LNCAP (cell line): ENCODE measurements around the gene OR7A5.

Source experiments
- TF ChIP-seq, protein P1 (sequence below): fragments of 450-650 bp; IDR thresholded peaks from 2 replicates; pipeline ENCODE4 v1.5.1; 2017; ENCODE audit warnings: mild to moderate bottlenecking

Gene OR7A5

DNA sequence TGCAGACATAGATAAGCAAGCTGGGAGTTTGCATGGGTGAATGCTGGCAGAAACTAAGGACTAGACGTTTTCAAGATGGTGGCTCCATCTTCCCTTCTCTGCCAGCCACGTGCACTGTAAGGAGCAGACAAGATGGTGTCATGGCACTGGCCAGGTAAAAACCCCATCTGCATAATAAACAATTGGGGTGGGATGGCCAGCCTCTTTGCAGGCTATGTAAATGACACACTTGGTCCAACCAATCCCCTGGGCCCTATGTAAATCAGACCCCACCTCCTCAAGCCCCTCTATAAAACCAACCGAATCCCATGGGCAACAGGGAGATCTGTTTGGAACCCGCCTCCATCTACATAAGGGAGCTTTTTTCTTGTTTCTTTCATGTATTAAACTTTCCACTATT is 2.4 kb upstream of the OR7A5 start:
- TF ChIP-seq, protein P1, sequence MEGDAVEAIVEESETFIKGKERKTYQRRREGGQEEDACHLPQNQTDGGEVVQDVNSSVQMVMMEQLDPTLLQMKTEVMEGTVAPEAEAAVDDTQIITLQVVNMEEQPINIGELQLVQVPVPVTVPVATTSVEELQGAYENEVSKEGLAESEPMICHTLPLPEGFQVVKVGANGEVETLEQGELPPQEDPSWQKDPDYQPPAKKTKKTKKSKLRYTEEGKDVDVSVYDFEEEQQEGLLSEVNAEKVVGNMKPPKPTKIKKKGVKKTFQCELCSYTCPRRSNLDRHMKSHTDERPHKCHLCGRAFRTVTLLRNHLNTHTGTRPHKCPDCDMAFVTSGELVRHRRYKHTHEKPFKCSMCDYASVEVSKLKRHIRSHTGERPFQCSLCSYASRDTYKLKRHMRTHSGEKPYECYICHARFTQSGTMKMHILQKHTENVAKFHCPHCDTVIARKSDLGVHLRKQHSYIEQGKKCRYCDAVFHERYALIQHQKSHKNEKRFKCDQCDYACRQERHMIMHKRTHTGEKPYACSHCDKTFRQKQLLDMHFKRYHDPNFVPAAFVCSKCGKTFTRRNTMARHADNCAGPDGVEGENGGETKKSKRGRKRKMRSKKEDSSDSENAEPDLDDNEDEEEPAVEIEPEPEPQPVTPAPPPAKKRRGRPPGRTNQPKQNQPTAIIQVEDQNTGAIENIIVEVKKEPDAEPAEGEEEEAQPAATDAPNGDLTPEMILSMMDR: no peak

GRCh38 chr19:14830702-14831101 is 4.3 kb downstream of the OR7A5 start:
- TF ChIP-seq, protein P1: no peak

DNA sequence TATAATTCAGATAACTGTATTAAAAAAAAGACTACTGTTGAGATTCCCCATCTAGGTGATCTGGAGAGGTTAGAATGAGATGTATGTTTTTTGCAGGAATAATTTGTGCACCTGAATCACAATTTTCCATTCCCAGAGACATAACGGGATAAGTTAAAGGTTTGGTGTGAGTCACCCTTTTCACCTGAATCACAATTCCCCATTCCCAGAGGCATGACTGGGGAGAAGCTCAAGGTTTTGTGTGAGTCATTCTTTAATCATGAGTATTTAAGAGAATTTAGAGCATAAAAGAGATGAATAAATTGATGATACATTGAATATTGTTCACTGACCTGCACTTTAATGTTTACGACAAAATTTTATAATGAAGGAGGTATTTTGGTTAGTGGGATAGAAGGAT is 9.0 kb downstream of the OR7A5 start:
- TF ChIP-seq, protein P1: no peak

DNA sequence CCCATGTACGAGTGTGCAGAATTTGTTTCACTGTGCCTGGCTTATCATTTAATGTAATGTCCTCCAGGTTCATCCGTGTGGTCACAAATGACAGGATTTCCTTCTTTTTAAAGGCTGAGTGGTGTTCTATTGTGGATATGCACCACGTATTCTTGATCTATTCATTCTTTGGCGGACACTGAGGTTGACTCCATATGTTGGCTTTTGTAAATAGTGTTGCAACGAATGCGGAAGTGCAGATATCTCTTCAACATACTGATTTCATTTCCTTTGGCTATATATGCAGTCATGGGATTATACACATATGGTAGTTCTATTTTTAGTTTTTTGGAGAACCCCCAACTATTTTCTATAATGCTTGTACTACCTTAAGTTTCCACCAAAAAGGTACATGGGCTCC is 13.0 kb downstream of the OR7A5 start:
- TF ChIP-seq, protein P1: no peak

DNA sequence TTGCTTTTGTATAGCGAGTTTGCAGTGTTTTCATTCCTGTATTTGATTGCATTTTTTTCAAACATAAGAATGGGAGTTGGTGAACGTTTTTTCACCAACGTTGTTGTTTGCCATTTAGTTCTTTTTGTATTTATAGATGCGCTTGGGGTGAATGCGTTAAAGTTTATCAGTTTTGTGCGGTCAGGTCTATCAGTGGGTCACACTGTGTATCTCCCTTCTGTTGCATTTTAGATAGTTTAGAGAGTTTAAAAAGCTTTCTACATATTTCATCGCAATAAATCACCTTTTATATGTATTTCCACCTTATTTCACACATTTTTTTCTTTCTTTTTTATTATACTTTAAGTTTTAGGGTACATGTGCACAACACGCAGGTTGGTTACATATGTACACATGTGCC is 16.4 kb downstream of the OR7A5 start:
- TF ChIP-seq, protein P1: no peak

DNA sequence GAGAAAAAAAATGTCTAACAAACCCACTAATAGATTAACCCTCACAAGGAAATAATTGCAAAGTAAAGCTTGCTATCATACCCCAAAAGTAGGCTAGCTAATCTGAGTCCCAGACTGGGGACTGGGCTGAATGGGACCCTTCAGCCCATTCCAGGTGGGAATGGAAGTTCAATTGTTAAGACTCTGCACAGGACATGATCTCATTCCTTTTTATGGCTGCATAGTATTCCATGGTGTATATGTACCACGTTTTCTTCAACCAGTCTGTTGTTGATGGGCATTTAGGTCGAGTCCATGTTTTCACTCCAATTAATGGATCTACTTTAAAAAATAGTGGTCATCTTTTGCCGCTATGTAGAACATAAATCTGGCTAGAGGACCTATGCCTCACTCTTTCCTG is 17.9 kb downstream of the OR7A5 start:
- TF ChIP-seq, protein P1: no peak

GRCh38 chr19:14814982-14815652 is 19.9 kb downstream of the OR7A5 start:
- TF ChIP-seq, protein P1: no peak
